GM18505 (cell line): ENCODE results near the gene EFCAB11.
A peak's percentile ranks its signal among the peaks of the same experiment; 100 is the strongest.

Experiments used
- ATAC-seq: cut with Tn5 transposase; IDR thresholded peaks from one replicate; pipeline ENCODE4 v1.9.1; 2021; ENCODE audit not compliant: unreplicated experiment
- POLR2A ChIP-seq: IDR thresholded peaks from 4 replicates; pipeline ENCODE4 v1.6.1; 2011; ENCODE audit warnings: borderline replicate concordance; ENCODE audit not compliant: insufficient read depth, insufficient read length; ENCODE audit errors: extremely low read depth

The EFCAB11 gene

GRCh38 chr14:89965839-89966238, 11.3 kb upstream of the EFCAB11 start:
- TF ChIP-seq POLR2A, result no peak
- no peak for ATAC-seq

GRCh38 chr14:89963288-89963978, 8.9 kb upstream of the EFCAB11 start:
- no peak for TF ChIP-seq POLR2A
- no peak for ATAC-seq

GRCh38 chr14:89960914-89961313, 6.4 kb upstream of the EFCAB11 start:
- no peak for ATAC-seq
- TF ChIP-seq POLR2A, result no peak

- no peak for ATAC-seq
- no peak for TF ChIP-seq POLR2A
Observed at GRCh38 chr14:89959853-89960445, 5.4 kb upstream of the EFCAB11 start.

- no peak for TF ChIP-seq POLR2A
- ATAC-seq, result no peak
Observed at GRCh38 chr14:89958966-89959365, 4.4 kb upstream of the EFCAB11 start.

- no peak for ATAC-seq
- TF ChIP-seq POLR2A, result no peak
Observed at GRCh38 chr14:89957791-89958190, 3.3 kb upstream of the EFCAB11 start.

GRCh38 chr14:89957376-89957775, 2.8 kb upstream of the EFCAB11 start:
- ATAC-seq, result no peak
- no peak for TF ChIP-seq POLR2A

- no peak for ATAC-seq
- TF ChIP-seq POLR2A, result no peak
Observed at GRCh38 chr14:89956661-89957009, 2.1 kb upstream of the EFCAB11 start.

GRCh38 chr14:89955745-89956660, 1.5 kb upstream of the EFCAB11 start, which contains the start of gene TDP1:
Gene TDP1, plus strand, starts transcription at chr14:89955927. Its CDS starts 7,188 bp downstream, at chr14:89963115.
- ATAC-seq, result peak; percentile 75
- TF ChIP-seq POLR2A, result peak; percentile 66

GRCh38 chr14:89955022-89955744, 653 bp upstream of the EFCAB11 start:
- ATAC-seq, result peak; percentile 7
- TF ChIP-seq POLR2A, result no peak

GRCh38 chr14:89953602-89954001, 928 bp downstream of the EFCAB11 start:
- no peak for TF ChIP-seq POLR2A
- no peak for ATAC-seq

GRCh38 chr14:89952576-89952975, 2.0 kb downstream of the EFCAB11 start:
- no peak for ATAC-seq
- no peak for TF ChIP-seq POLR2A

GRCh38 chr14:89947344-89947743, 7.2 kb downstream of the EFCAB11 start:
- no peak for TF ChIP-seq POLR2A
- no peak for ATAC-seq
